Type B pancreatic cell (in vitro differentiated cells): ENCODE measurements around the gene SRPK2. TPM values are rescaled to one million over a fixed set of nuclear protein-coding genes. Genes with fewer than 3 reads are reported as not detected.

Experiments
- DNase-seq: peaks from one replicate; pipeline ENCODE4 v3.0.0; 2021; ENCODE audit warnings: mixed read lengths; ENCODE audit not compliant: unreplicated experiment; ENCODE audit errors: extremely low spot score
- H3K27ac Mint-ChIP-seq: 2 replicates; pipeline ENCODE4 v1.8.0; 2021; ENCODE audit warnings: mild to moderate bottlenecking, mixed read lengths
- H3K27me3 Mint-ChIP-seq: 2 replicates; pipeline ENCODE4 v1.8.0; 2021; ENCODE audit warnings: mixed read lengths
- H3K36me3 Mint-ChIP-seq: 2 replicates; pipeline ENCODE4 v1.8.0; 2021; ENCODE audit warnings: mixed read lengths
- H3K4me1 Mint-ChIP-seq: one replicate; pipeline ENCODE4 v1.8.0; 2021; ENCODE audit warnings: mixed read lengths; ENCODE audit not compliant: unreplicated experiment
- H3K4me3 Mint-ChIP-seq: 2 replicates; pipeline ENCODE4 v1.8.0; 2021; ENCODE audit warnings: mild to moderate bottlenecking, mixed read lengths
- H3K9me3 Mint-ChIP-seq: 2 replicates; pipeline ENCODE4 v1.8.0; 2021; ENCODE audit warnings: mixed read lengths
- total RNA-seq: library from RNA; stranded (reverse); gene quantifications from 2 replicates; pipeline ENCODE4 v1.2.1, GENCODE V29; 2021; ENCODE audit warnings: low replicate concordance
- TF ChIP-seq, protein P1 (sequence below): fragments of 200-600 bp; sonication (generic); conservative IDR thresholded peaks from 2 replicates; pipeline ENCODE4 v1.5.0; 2021; ENCODE audit warnings: antibody characterized with exemption, mild to moderate bottlenecking

Gene SRPK2
- total RNA-seq, 1 donor from 2014 or later: 36.0 TPM

DNA sequence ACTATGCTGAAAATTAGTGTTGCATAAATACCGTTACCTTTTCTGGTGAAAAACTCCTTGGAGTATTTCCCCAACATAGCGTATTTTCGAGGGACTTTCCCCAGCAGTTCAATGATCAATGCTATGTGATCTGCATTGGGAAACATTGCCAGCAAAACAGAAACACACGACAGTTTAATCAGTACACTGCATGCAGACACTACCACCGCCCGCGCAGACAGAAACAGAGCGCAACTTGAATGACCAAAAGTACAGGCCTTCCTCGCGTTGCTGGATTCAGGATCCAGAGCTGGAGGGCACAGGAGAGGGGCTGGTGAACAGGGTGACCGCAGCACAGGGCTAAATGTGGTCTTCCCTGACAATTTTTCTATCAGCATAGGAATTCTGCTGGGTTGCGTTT, 263.0 kb downstream of the SRPK2 start:
- H3K9me3 Mint-ChIP-seq: no peaks in the 10 kb centered on the region
- peaks cover 15% of the 10 kb centered on the region for H3K36me3 Mint-ChIP-seq
- TF ChIP-seq, protein P1, sequence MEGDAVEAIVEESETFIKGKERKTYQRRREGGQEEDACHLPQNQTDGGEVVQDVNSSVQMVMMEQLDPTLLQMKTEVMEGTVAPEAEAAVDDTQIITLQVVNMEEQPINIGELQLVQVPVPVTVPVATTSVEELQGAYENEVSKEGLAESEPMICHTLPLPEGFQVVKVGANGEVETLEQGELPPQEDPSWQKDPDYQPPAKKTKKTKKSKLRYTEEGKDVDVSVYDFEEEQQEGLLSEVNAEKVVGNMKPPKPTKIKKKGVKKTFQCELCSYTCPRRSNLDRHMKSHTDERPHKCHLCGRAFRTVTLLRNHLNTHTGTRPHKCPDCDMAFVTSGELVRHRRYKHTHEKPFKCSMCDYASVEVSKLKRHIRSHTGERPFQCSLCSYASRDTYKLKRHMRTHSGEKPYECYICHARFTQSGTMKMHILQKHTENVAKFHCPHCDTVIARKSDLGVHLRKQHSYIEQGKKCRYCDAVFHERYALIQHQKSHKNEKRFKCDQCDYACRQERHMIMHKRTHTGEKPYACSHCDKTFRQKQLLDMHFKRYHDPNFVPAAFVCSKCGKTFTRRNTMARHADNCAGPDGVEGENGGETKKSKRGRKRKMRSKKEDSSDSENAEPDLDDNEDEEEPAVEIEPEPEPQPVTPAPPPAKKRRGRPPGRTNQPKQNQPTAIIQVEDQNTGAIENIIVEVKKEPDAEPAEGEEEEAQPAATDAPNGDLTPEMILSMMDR: no peak
- no peak overlapping the region for H3K4me3 Mint-ChIP-seq
- H3K27ac Mint-ChIP-seq: no peak overlapping the region
- H3K27me3 Mint-ChIP-seq: no peaks in the 10 kb centered on the region
- no peak for DNase-seq
- H3K4me1 Mint-ChIP-seq: peaks cover 23% of the 10 kb centered on the region

DNA sequence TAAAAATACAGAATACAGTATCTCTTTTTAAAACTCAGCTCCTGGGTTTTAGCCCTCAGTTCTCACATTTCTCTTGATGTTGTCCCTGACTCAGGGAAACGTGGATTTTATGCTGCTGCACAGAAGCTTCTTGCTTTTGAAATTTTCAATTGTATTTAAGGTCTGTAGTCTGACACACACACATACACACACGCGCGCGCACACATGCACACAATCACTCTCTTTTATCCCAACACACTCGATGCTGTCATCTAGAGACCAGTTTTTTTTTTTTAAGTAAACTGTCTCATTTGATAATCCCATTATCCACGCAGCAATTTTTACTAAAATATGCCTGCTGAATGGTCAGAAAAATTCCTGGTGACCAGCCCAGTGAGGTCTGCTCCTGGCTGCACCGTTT, 266.1 kb downstream of the SRPK2 start:
- no peak overlapping the region for H3K4me3 Mint-ChIP-seq
- H3K36me3 Mint-ChIP-seq: peaks cover 16% of the 10 kb centered on the region
- H3K27ac Mint-ChIP-seq: no peak overlapping the region
- peaks cover 23% of the 10 kb centered on the region for H3K4me1 Mint-ChIP-seq
- no peaks in the 10 kb centered on the region for H3K9me3 Mint-ChIP-seq
- TF ChIP-seq, protein P1: no peak
- DNase-seq: no peak
- no peaks in the 10 kb centered on the region for H3K27me3 Mint-ChIP-seq

DNA sequence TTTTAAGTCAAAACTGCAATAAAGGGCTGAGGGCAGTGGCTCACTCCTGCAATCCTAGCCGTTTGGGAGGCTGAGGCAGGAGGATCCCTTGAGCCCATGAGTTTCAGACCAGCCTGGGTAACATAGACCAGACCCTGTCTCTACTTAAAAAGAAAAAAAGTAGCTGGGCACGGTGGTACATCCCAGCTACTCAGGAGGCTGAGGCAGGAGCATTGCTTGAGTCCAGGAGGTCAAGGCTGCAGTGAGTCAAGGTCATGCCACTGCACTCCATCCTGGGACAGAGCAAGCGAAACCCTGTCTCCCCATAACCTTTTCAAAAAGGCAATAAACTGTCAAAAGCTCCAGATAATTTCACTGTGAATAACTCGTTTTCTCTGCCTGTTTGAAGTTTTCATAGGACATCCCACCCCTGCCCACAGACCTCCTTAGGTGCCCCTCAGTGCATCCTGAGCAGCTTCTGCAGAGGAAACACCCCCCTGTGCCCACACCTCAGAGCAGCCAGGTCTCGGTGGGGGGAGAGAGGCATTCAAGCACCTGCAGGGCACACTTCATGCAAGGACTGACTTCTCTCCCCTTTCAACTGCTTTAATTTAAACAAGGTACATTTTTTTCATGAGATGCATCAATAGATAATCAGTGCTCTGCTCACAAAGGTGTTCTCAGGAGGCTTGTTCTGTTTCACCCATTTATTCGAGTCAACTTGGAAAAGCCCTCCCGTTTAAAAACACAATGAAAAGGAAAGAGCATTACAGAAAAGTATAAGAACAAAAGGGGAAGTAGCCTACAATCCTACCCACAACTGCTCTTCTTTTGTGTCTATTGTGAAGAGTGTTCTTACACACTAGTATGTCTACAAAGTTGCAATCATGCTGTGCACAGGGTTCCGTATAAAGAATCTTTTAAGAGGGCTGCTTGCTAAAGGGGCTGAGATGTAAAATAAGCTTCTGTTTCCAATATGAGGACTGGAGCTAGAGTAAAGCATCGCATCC, 269.8 kb downstream of the SRPK2 start:
- Mint-ChIP-seq H3K27me3 (no peaks in the 10 kb centered on the region), H3K9me3 (no peaks in the 10 kb centered on the region), H3K4me3 (no peak overlapping the region), H3K4me1 (peaks cover 19% of the 10 kb centered on the region), H3K27ac (no peak overlapping the region), H3K36me3 (peaks cover 20% of the 10 kb centered on the region)
- no peak for DNase-seq
- TF ChIP-seq, protein P1: no peak

DNA sequence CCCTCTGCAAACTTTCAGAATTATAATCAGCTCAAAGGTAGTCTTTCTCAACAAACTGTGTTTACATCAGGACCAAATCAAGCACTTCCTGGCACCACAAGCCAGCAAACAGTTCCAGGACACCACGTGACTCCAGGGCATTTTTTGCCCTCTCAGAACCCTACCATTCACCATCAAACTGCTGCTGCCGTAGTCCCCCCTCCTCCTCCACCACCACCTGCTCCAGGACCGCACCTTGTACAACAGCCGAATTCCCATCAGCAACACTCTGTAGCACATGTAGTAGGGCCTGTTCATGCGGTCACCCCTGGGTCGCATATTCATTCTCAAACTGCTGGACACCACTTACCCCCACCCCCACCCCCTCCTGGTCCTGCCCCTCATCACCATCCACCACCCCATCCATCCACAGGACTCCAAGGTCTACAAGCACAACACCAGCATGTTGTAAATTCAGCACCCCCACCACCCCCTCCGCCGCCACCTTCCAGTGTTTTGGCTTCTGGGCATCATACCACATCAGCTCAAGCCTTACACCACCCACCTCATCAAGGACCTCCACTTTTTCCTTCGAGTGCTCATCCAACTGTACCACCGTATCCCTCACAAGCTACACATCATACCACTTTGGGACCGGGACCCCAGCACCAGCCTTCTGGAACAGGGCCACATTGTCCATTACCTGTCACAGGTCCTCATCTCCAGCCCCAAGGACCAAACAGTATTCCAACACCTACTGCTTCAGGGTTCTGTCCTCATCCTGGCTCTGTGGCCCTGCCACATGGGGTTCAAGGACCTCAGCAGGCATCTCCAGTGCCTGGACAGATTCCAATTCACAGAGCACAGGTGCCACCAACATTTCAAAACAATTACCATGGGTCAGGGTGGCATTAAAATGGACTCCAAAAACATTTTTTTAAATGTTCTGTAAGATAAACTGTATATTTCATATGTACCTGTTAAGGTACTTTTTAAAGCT, 276.0 kb downstream of the SRPK2 start:
- TF ChIP-seq, protein P1: no peak
- H3K27me3 Mint-ChIP-seq: no peaks in the 10 kb centered on the region
- peaks cover 40% of the 10 kb centered on the region for H3K36me3 Mint-ChIP-seq
- H3K9me3 Mint-ChIP-seq: no peaks in the 10 kb centered on the region
- H3K27ac Mint-ChIP-seq: peak overlapping the region; percentile 73
- no peak overlapping the region for H3K4me3 Mint-ChIP-seq
- peaks cover 4% of the 10 kb centered on the region for H3K4me1 Mint-ChIP-seq
- DNase-seq: no peak

DNA sequence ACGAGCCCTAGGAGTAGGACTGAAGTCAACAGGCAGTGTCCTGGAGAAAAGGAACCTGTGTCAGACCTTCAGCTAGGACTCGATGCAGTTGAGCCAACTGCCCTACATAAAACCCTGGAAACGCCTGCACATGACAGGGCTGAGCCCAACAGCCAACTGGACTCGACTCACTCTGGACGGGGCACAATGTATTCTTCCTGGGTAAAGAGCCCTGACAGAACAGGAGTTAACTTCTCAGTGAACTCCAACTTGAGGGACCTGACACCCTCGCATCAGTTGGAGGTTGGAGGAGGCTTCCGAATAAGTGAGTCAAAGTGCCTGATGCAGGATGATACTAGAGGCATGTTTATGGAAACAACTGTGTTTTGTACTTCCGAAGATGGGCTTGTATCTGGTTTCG, 281.3 kb downstream of the SRPK2 start:
- H3K4me3 Mint-ChIP-seq: no peak overlapping the region
- H3K27ac Mint-ChIP-seq: no peak overlapping the region
- H3K27me3 Mint-ChIP-seq: no peaks in the 10 kb centered on the region
- no peaks in the 10 kb centered on the region for H3K9me3 Mint-ChIP-seq
- no peak for DNase-seq
- peaks cover 4% of the 10 kb centered on the region for H3K4me1 Mint-ChIP-seq
- TF ChIP-seq, protein P1: no peak
- peaks cover 39% of the 10 kb centered on the region for H3K36me3 Mint-ChIP-seq
